Choroid plexus epithelial cell (primary cell): ENCODE measurements around the gene SGSH.
"Not testable (repeated sequence)": the region's sequence is repeated elsewhere in the genome, so short reads cannot be mapped to it uniquely, and the experiment has no call there.

ENCODE experiments used
- DNase-seq: peaks from one replicate; pipeline ENCODE4 v3.0.0-alpha.2; 2010; ENCODE audit warnings: low read depth
- H3K4me3 ChIP-seq: 2 replicates; pipeline ENCODE4 v1.5.1; 2011; ENCODE audit warnings: low read depth, mild to moderate bottlenecking, control low read depth, low read length, moderate library complexity
- CTCF ChIP-seq: conservative IDR thresholded peaks from 2 replicates; pipeline ENCODE4 v1.5.1; 2011; ENCODE audit warnings: low read depth, mild to moderate bottlenecking, control low read depth, inconsistent platforms, low read length, moderate library complexity

SGSH gene

GRCh38 chr17:80201446-80201845, 18.7 kb downstream of the SGSH start:
- TF ChIP-seq CTCF: no peak
- H3K4me3 ChIP-seq: no peak overlapping the region
- DNase-seq: no peak

- H3K4me3 ChIP-seq, DNase-seq: not testable (repeated sequence)
Measured at GRCh38 chr17:80199295-80199694, 20.8 kb downstream of the SGSH start.

- no peak overlapping the region for H3K4me3 ChIP-seq
- no peak for TF ChIP-seq CTCF
- DNase-seq: no peak
Measured at GRCh38 chr17:80198144-80198661, 21.9 kb downstream of the SGSH start.

- no peak for TF ChIP-seq CTCF
- H3K4me3 ChIP-seq: no peak overlapping the region
- no peak for DNase-seq
Measured at GRCh38 chr17:80196652-80197051, 23.5 kb downstream of the SGSH start.

- no peak overlapping the region for H3K4me3 ChIP-seq
- DNase-seq: peak; percentile 2
- peak; percentile 93 for TF ChIP-seq CTCF
Measured at GRCh38 chr17:80195671-80196529, 24.2 kb downstream of the SGSH start.

GRCh38 chr17:80195141-80195540, 25.0 kb downstream of the SGSH start:
- DNase-seq: no peak
- no peak for TF ChIP-seq CTCF
- no peak overlapping the region for H3K4me3 ChIP-seq

GRCh38 chr17:80191865-80192661, 28.1 kb downstream of the SGSH start:
- no peak for TF ChIP-seq CTCF
- H3K4me3 ChIP-seq: no peak overlapping the region
- no peak for DNase-seq
